ENCODE results near the gene ERBB2. TPM values are rescaled to one million over a fixed set of nuclear protein-coding genes. Genes with fewer than 3 reads are reported as not detected.
A peak's percentile ranks its signal among the peaks of the same experiment; 100 is the strongest.

The ERBB2 gene
- total and polyA plus RNA-seq, 2 of the 13 experiments (the other 11 are each of a cell fraction or from before 2014, with no cell fraction given): 57.7 to 64.1 TPM

- Histone ChIP-seq H2AFZ (ENCODE audit: low read length) (no peak overlapping the region), H3K4me3 (replicated peaks in 1 of 3; ENCODE audit: insufficient read depth in 1 of 3, low read depth in 2 of 3, low read length in 3 of 3) (no peak overlapping the region), H4K20me1 (ENCODE audit: insufficient read depth, low read length) (no peaks in the 10 kb centered on the region), H3K9me3 (ENCODE audit: low read length) (no peaks in the 10 kb centered on the region), H3K79me2 (ENCODE audit: insufficient read depth, low read length) (no peaks in the 10 kb centered on the region), H3K36me3 (replicated peaks in 1 of 2; ENCODE audit: control insufficient read depth in 1 of 2, insufficient read depth in 2 of 2, low read length in 2 of 2) (no peaks in the 10 kb centered on the region), H3K27me3 (ENCODE audit: control insufficient read depth in 1 of 2, insufficient read depth in 2 of 2, low read length in 2 of 2) (no peaks in the 10 kb centered on the region), H3K4me2 (ENCODE audit: low read depth, low read length) (no peak overlapping the region), H3K9ac (ENCODE audit: insufficient read depth, low read depth, low read length) (no peak overlapping the region), H3K27ac (ENCODE audit: extremely low read length, insufficient read depth, low read length) (peak overlapping the region; percentile 12), H3K4me1 (ENCODE audit: insufficient read depth, low read length) (peaks cover 67% of the 10 kb centered on the region)
- WGBS (ENCODE audit: low lambda C conversion rate): 91% methylated on average over 13 of the region's 13 CpGs
- FAIRE-seq (no peak), ATAC-seq (no peak), DNase-seq (ENCODE audit: low spot score) (no peak)
- no TSS peak for BruUV-seq (replicated peaks)
- POLR2A ChIA-PET: interaction anchor here (1.9 to 9.4 kb wide), 3 partner anchors 11 to 26 kb away, joined by 7 to 96 read pairs (median 63); partner anchors contain the start of gene PGAP3
- in situ Hi-C loops (cut with HindIII; ENCODE audit: extremely low pct_ligation_motif_present, low pct_unique_long_range_greater_than_20kb) (no loop called here), intact Hi-C loops (cut with micrococcal nuclease; ENCODE audit: unreplicated experiment) (no loop called here)
- CTCF ChIA-PET (ENCODE audit: low intra/inter-chr PET ratio, low total read pairs): no interaction called here
- TF ChIP-seq ZNF543 (CRISPR knock-in tag; IDR thresholded peaks at IDR 0.05) (no peak), GPN1 (CRISPR knock-in tag; IDR thresholded peaks at IDR 0.05; ENCODE audit: borderline replicate concordance) (no peak), KDM3A (CRISPR knock-in tag; IDR thresholded peaks at IDR 0.05; ENCODE audit: low read depth) (no peak), NFE2L2 (IDR thresholded peaks at IDR 0.05; ENCODE audit: low read length) (no peak), ZNF839 (CRISPR knock-in tag; IDR thresholded peaks at IDR 0.05; ENCODE audit: borderline replicate concordance) (no peak), GRHL1 (CRISPR knock-in tag; conservative IDR thresholded peaks at IDR 0.05) (no peak), ISL2 (CRISPR knock-in tag; IDR thresholded peaks at IDR 0.05) (no peak), ZNF878 (CRISPR knock-in tag; IDR thresholded peaks at IDR 0.05) (no peak), ZMYM3 (CRISPR knock-in tag; IDR thresholded peaks at IDR 0.05) (peak; percentile 63), XBP1 (CRISPR knock-in tag; IDR thresholded peaks at IDR 0.05) (no peak), KDM1A (CRISPR knock-in tag; IDR thresholded peaks at IDR 0.05) (peak; percentile 64; the same call in 1 of the 2 replicates), ADNP (CRISPR knock-in tag; IDR thresholded peaks at IDR 0.05) (peak; percentile 77; the same call in 1 of the 2 replicates), STAT5B (CRISPR knock-in tag; IDR thresholded peaks at IDR 0.05) (no peak), ZNF724P (CRISPR knock-in tag; IDR thresholded peaks at IDR 0.05; ENCODE audit: borderline replicate concordance) (no peak)
- TF ChIP-seq, protein P1, sequence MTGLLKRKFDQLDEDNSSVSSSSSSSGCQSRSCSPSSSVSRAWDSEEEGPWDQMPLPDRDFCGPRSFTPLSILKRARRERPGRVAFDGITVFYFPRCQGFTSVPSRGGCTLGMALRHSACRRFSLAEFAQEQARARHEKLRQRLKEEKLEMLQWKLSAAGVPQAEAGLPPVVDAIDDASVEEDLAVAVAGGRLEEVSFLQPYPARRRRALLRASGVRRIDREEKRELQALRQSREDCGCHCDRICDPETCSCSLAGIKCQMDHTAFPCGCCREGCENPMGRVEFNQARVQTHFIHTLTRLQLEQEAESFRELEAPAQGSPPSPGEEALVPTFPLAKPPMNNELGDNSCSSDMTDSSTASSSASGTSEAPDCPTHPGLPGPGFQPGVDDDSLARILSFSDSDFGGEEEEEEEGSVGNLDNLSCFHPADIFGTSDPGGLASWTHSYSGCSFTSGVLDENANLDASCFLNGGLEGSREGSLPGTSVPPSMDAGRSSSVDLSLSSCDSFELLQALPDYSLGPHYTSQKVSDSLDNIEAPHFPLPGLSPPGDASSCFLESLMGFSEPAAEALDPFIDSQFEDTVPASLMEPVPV (CRISPR knock-in tag; IDR thresholded peaks at IDR 0.05): no peak
- TF ChIP-seq, protein P2, sequence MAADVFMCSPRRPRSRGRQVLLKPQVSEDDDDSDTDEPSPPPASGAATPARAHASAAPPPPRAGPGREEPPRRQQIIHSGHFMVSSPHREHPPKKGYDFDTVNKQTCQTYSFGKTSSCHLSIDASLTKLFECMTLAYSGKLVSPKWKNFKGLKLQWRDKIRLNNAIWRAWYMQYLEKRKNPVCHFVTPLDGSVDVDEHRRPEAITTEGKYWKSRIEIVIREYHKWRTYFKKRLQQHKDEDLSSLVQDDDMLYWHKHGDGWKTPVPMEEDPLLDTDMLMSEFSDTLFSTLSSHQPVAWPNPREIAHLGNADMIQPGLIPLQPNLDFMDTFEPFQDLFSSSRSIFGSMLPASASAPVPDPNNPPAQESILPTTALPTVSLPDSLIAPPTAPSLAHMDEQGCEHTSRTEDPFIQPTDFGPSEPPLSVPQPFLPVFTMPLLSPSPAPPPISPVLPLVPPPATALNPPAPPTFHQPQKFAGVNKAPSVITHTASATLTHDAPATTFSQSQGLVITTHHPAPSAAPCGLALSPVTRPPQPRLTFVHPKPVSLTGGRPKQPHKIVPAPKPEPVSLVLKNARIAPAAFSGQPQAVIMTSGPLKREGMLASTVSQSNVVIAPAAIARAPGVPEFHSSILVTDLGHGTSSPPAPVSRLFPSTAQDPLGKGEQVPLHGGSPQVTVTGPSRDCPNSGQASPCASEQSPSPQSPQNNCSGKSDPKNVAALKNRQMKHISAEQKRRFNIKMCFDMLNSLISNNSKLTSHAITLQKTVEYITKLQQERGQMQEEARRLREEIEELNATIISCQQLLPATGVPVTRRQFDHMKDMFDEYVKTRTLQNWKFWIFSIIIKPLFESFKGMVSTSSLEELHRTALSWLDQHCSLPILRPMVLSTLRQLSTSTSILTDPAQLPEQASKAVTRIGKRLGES (CRISPR knock-in tag; IDR thresholded peaks at IDR 0.05; ENCODE audit: borderline replicate concordance): no peak
Observed at GRCh38 chr17:39677542-39678339, 22.1 kb upstream of the ERBB2 start.
